Mesendoderm (in vitro differentiated cells): Measurements from ENCODE around the gene ARHGAP6.
"Not testable (repeated sequence)": the region's sequence is repeated elsewhere in the genome, so short reads cannot be mapped to it uniquely, and the experiment has no call there.

Source experiments
- DNase-seq: peaks from one replicate; pipeline ENCODE4 v3.0.0; 2013
- H2AK5ac ChIP-seq: 2 replicates; pipeline ENCODE4 v1.6.1; 2013; ENCODE audit warnings: low read length, inconsistent platforms
- H2BK120ac ChIP-seq: 2 replicates; pipeline ENCODE4 v1.6.1; 2013; ENCODE audit warnings: low read depth, mild to moderate bottlenecking, low read length, moderate library complexity, mixed read lengths
- H2BK15ac ChIP-seq: replicated peaks from 2 replicates; pipeline ENCODE4 v1.6.1; 2013; ENCODE audit warnings: low read depth, mild to moderate bottlenecking, moderate library complexity
- H2BK5ac ChIP-seq: 2 replicates; pipeline ENCODE4 v1.6.1; 2013; ENCODE audit warnings: low read length, inconsistent platforms
- H3K18ac ChIP-seq: 2 replicates; pipeline ENCODE4 v1.6.1; 2013; ENCODE audit warnings: mild to moderate bottlenecking, low read length, mixed read lengths
- H3K23ac ChIP-seq: one replicate; pipeline ENCODE4 v1.6.1; 2013; ENCODE audit warnings: low read length
- H3K27ac ChIP-seq: 2 replicates; pipeline ENCODE4 v1.5.1; 2013; ENCODE audit warnings: low read depth, mild to moderate bottlenecking, inconsistent platforms, low read length, moderate library complexity
- H3K27me3 ChIP-seq: 2 replicates; pipeline ENCODE4 v1.6.1; 2013; ENCODE audit warnings: low read length, control low read depth, mild to moderate bottlenecking, inconsistent platforms; ENCODE audit not compliant: insufficient read depth, poor library complexity
- H3K36me3 ChIP-seq: 2 replicates; pipeline ENCODE4 v1.6.1; 2013; ENCODE audit warnings: low read length, inconsistent platforms; ENCODE audit not compliant: control insufficient read depth, insufficient read depth
- H3K4ac ChIP-seq: one replicate; pipeline ENCODE4 v1.6.1; 2013; ENCODE audit warnings: low read depth, mild to moderate bottlenecking, low read length, moderate library complexity
- H3K4me1 ChIP-seq: 2 replicates; pipeline ENCODE4 v1.6.1; 2013; ENCODE audit warnings: low read depth, low read length, inconsistent platforms; ENCODE audit not compliant: control insufficient read depth
- H3K4me2 ChIP-seq: 2 replicates; pipeline ENCODE4 v1.6.1; 2013; ENCODE audit warnings: low read length
- H3K4me3 ChIP-seq: 2 replicates; pipeline ENCODE4 v1.5.1; 2013; ENCODE audit warnings: mild to moderate bottlenecking, low read length
- H3K56ac ChIP-seq: one replicate; pipeline ENCODE4 v1.6.1; 2013; ENCODE audit warnings: low read length
- H3K79me1 ChIP-seq: 2 replicates; pipeline ENCODE4 v1.6.1; 2013; ENCODE audit warnings: low read length, inconsistent platforms
- H3K79me2 ChIP-seq: 2 replicates; pipeline ENCODE4 v1.6.1; 2013; ENCODE audit warnings: mild to moderate bottlenecking, low read length; ENCODE audit not compliant: control insufficient read depth, insufficient read depth
- H3K9ac ChIP-seq: 2 replicates; pipeline ENCODE4 v1.6.1; 2013; ENCODE audit warnings: low read length, inconsistent platforms
- H4K5ac ChIP-seq: one replicate; pipeline ENCODE4 v1.6.1; 2013; ENCODE audit warnings: low read length
- H4K8ac ChIP-seq: one replicate; pipeline ENCODE4 v1.6.1; 2013; ENCODE audit warnings: low read depth, mild to moderate bottlenecking, control low read depth, low read length, moderate library complexity
- WGBS: extraction: QIAGEN DNeasy Blood & Tissue Kit; methylation state at CpG from one replicate; pipeline ENCODE4 v1.1.7; 2013; ENCODE audit warnings: low lambda C conversion rate, missing lambda C conversion rate; ENCODE audit not compliant: insufficient coverage; ENCODE audit errors: extremely low coverage; 5-methylcytosine and 5-hydroxymethylcytosine counted together

The ARHGAP6 gene

GRCh38 chrX:11632732-11633131 is 33.0 kb downstream of the ARHGAP6 start:
- Histone ChIP-seq H3K9ac (no peak overlapping the region), H3K56ac (no peak overlapping the region), H4K8ac (no peak overlapping the region), H3K79me1 (no peaks in the 10 kb centered on the region), H2BK15ac (no peak overlapping the region), H3K27ac (no peak overlapping the region), H3K4me2 (no peak overlapping the region), H3K36me3 (no peaks in the 10 kb centered on the region), H3K18ac (no peak overlapping the region), H3K4ac (no peak overlapping the region), H3K4me1 (no peaks in the 10 kb centered on the region), H3K4me3 (no peak overlapping the region), H3K23ac (no peak overlapping the region), H2BK5ac (no peak overlapping the region), H3K27me3 (no peaks in the 10 kb centered on the region), H4K5ac (no peak overlapping the region), H2BK120ac (no peak overlapping the region), H3K79me2 (no peaks in the 10 kb centered on the region), H2AK5ac (no peak overlapping the region)
- DNase-seq = no peak
- no CpG with 5 or more reads among the region's 1 CpG for WGBS

GRCh38 chrX:11629593-11630211 is 36.0 kb downstream of the ARHGAP6 start:
- peak; percentile 10 for DNase-seq
- H3K56ac ChIP-seq = no peak overlapping the region
- no CpG with 5 or more reads among the region's 4 CpGs for WGBS

GRCh38 chrX:11628399-11628798 is 37.3 kb downstream of the ARHGAP6 start:
- H3K27me3 ChIP-seq = no peaks in the 10 kb centered on the region
- H2BK15ac ChIP-seq = no peak overlapping the region
- H3K56ac ChIP-seq = no peak overlapping the region
- H2BK120ac ChIP-seq = no peak overlapping the region
- no peak overlapping the region for H3K4me2 ChIP-seq
- H3K27ac ChIP-seq = no peak overlapping the region
- H3K36me3 ChIP-seq = no peaks in the 10 kb centered on the region
- H4K8ac ChIP-seq = no peak overlapping the region
- no peak overlapping the region for H3K4ac ChIP-seq
- H4K5ac ChIP-seq = no peak overlapping the region
- H2AK5ac ChIP-seq = no peak overlapping the region
- no peak for DNase-seq
- H3K79me2 ChIP-seq = no peaks in the 10 kb centered on the region
- H3K18ac ChIP-seq = no peak overlapping the region
- H3K4me3 ChIP-seq = no peak overlapping the region
- H2BK5ac ChIP-seq = no peak overlapping the region
- no peak overlapping the region for H3K9ac ChIP-seq
- no peak overlapping the region for H3K23ac ChIP-seq
- H3K79me1 ChIP-seq = no peaks in the 10 kb centered on the region
- no CpG with 5 or more reads among the region's 5 CpGs for WGBS
- H3K4me1 ChIP-seq = no peaks in the 10 kb centered on the region

More at GRCh38 chrX:11629593-11630211, 36.0 kb downstream of the ARHGAP6 start:
- Histone ChIP-seq H3K4me1 (no peaks in the 10 kb centered on the region), H3K36me3 (no peaks in the 10 kb centered on the region), H3K79me1 (no peaks in the 10 kb centered on the region), H2AK5ac (no peak overlapping the region), H3K27me3 (no peaks in the 10 kb centered on the region), H3K4ac (no peak overlapping the region), H3K79me2 (no peaks in the 10 kb centered on the region), H3K4me2 (no peak overlapping the region), H3K9ac (no peak overlapping the region), H3K4me3 (no peak overlapping the region), H3K23ac (no peak overlapping the region), H4K5ac (no peak overlapping the region), H2BK120ac (no peak overlapping the region), H4K8ac (no peak overlapping the region), H2BK15ac (no peak overlapping the region), H3K27ac (no peak overlapping the region), H3K18ac (no peak overlapping the region), H2BK5ac (no peak overlapping the region)

GRCh38 chrX:11626351-11626750 is 39.4 kb downstream of the ARHGAP6 start:
- Histone ChIP-seq H2BK15ac (no peak overlapping the region), H3K4me3 (no peak overlapping the region), H4K5ac (no peak overlapping the region), H3K23ac (no peak overlapping the region), H3K79me1 (no peaks in the 10 kb centered on the region), H3K4me2 (no peak overlapping the region), H3K79me2 (no peaks in the 10 kb centered on the region), H3K4ac (no peak overlapping the region), H4K8ac (no peak overlapping the region), H3K9ac (no peak overlapping the region), H3K56ac (no peak overlapping the region), H3K36me3 (no peaks in the 10 kb centered on the region), H3K27ac (no peak overlapping the region), H2BK120ac (no peak overlapping the region), H2BK5ac (no peak overlapping the region), H3K27me3 (no peaks in the 10 kb centered on the region), H3K4me1 (no peaks in the 10 kb centered on the region), H3K18ac (no peak overlapping the region), H2AK5ac (no peak overlapping the region)
- DNase-seq = no peak

GRCh38 chrX:11619441-11619840 is 46.3 kb downstream of the ARHGAP6 start:
- no peak overlapping the region for H2AK5ac ChIP-seq
- H3K4ac ChIP-seq = no peak overlapping the region
- H3K9ac ChIP-seq = no peak overlapping the region
- no peak overlapping the region for H3K18ac ChIP-seq
- H3K27me3 ChIP-seq = no peaks in the 10 kb centered on the region
- H3K36me3 ChIP-seq = no peaks in the 10 kb centered on the region
- H3K23ac ChIP-seq = no peak overlapping the region
- no peaks in the 10 kb centered on the region for H3K79me2 ChIP-seq
- H4K8ac ChIP-seq = no peak overlapping the region
- no peak overlapping the region for H2BK5ac ChIP-seq
- no peak overlapping the region for H3K56ac ChIP-seq
- no peak overlapping the region for H3K4me2 ChIP-seq
- no peak overlapping the region for H2BK15ac ChIP-seq
- no peaks in the 10 kb centered on the region for H3K79me1 ChIP-seq
- no peaks in the 10 kb centered on the region for H3K4me1 ChIP-seq
- H2BK120ac ChIP-seq = no peak overlapping the region
- no peak overlapping the region for H3K27ac ChIP-seq
- no CpG with 5 or more reads among the region's 1 CpG for WGBS
- no peak overlapping the region for H3K4me3 ChIP-seq
- no peak overlapping the region for H4K5ac ChIP-seq
- DNase-seq = no peak

- no CpG with 5 or more reads among the region's 3 CpGs for WGBS
- not testable (repeated sequence) for H4K8ac ChIP-seq, H3K4me2 ChIP-seq, H3K23ac ChIP-seq, H2AK5ac ChIP-seq, H4K5ac ChIP-seq, H3K36me3 ChIP-seq, H3K79me1 ChIP-seq, H3K79me2 ChIP-seq, H3K4me3 ChIP-seq, H3K56ac ChIP-seq, H2BK5ac ChIP-seq, H3K4me1 ChIP-seq, H3K27me3 ChIP-seq, H3K4ac ChIP-seq, H2BK120ac ChIP-seq, H3K9ac ChIP-seq, H3K27ac ChIP-seq, DNase-seq, H3K18ac ChIP-seq, H2BK15ac ChIP-seq
Observed at GRCh38 chrX:11614253-11614652, 51.5 kb downstream of the ARHGAP6 start.
